Astrocyte (in vitro differentiated cells and primary cell): ENCODE measurements around the gene LRRC31. TPM values are rescaled to one million over a fixed set of nuclear protein-coding genes. Genes with fewer than 3 reads are reported as not detected.

Source experiments
- DNase-seq: peaks from one replicate; pipeline ENCODE4 v3.0.0-alpha.2; 2010; ENCODE audit warnings: low read depth
- FAIRE-seq: peaks from 2 replicates; lab custom pipeline; 2011; peaks lifted over from hg19 to GRCh38; lab: Jason Lieb, UNC
- H2AFZ ChIP-seq: 2 replicates; pipeline ENCODE4 v1.6.0; 2012; ENCODE audit warnings: low read depth, low read length, inconsistent platforms
- H3K27ac ChIP-seq: 2 replicates; pipeline ENCODE4 v1.5.1; 2011; ENCODE audit warnings: low read depth, low read length, inconsistent platforms
- H3K27me3 ChIP-seq: 2 replicates; pipeline ENCODE4 v1.6.0; 2011; ENCODE audit warnings: low read length, inconsistent platforms; ENCODE audit not compliant: insufficient read depth
- H3K36me3 ChIP-seq: 2 replicates; pipeline ENCODE4 v1.5.1; 2011; ENCODE audit warnings: low read length, inconsistent platforms; ENCODE audit not compliant: insufficient read depth
- H3K4me1 ChIP-seq: 2 replicates; pipeline ENCODE4 v1.5.1; 2011; ENCODE audit warnings: low read length, inconsistent platforms; ENCODE audit not compliant: insufficient read depth
- H3K4me2 ChIP-seq: 2 replicates; pipeline ENCODE4 v1.6.0; 2012; ENCODE audit warnings: low read length, inconsistent platforms
- H3K4me3 ChIP-seq: 2 replicates; pipeline ENCODE4 v1.5.1; 2011; ENCODE audit warnings: low read depth, mild to moderate bottlenecking, low read length, inconsistent platforms; ENCODE audit not compliant: insufficient read depth
- H3K79me2 ChIP-seq: 2 replicates; pipeline ENCODE4 v1.6.0; 2012; ENCODE audit warnings: mild to moderate bottlenecking, low read length, inconsistent platforms; ENCODE audit not compliant: insufficient read depth
- H3K9ac ChIP-seq: 2 replicates; pipeline ENCODE4 v1.6.0; 2012; ENCODE audit warnings: mild to moderate bottlenecking, low read length, inconsistent platforms
- H3K9me3 ChIP-seq: 2 replicates; pipeline ENCODE4 v1.5.1; 2012; ENCODE audit warnings: low read depth, mild to moderate bottlenecking, low read length, inconsistent platforms; ENCODE audit not compliant: insufficient read depth
- H4K20me1 ChIP-seq: 2 replicates; pipeline ENCODE4 v1.6.0; 2012; ENCODE audit warnings: low read length, inconsistent platforms; ENCODE audit not compliant: insufficient read depth
- H3K27ac Mint-ChIP-seq: one replicate; pipeline ENCODE4 v1.8.0; 2021; ENCODE audit warnings: mild to moderate bottlenecking, mixed read lengths; ENCODE audit not compliant: unreplicated experiment
- H3K27me3 Mint-ChIP-seq: one replicate; pipeline ENCODE4 v1.8.0; 2021; ENCODE audit warnings: low read depth, mixed read lengths; ENCODE audit not compliant: unreplicated experiment
- H3K36me3 Mint-ChIP-seq: one replicate; pipeline ENCODE4 v1.8.0; 2021; ENCODE audit warnings: low read depth, mixed read lengths; ENCODE audit not compliant: unreplicated experiment
- H3K4me1 Mint-ChIP-seq: one replicate; pipeline ENCODE4 v1.8.0; 2021; ENCODE audit warnings: low read depth, mixed read lengths; ENCODE audit not compliant: unreplicated experiment
- H3K4me3 Mint-ChIP-seq: one replicate; pipeline ENCODE4 v1.8.0; 2021; ENCODE audit warnings: mild to moderate bottlenecking, moderate library complexity, mixed read lengths; ENCODE audit not compliant: unreplicated experiment
- H3K9me3 Mint-ChIP-seq: one replicate; pipeline ENCODE4 v1.8.0; 2021; ENCODE audit warnings: mild to moderate bottlenecking, mixed read lengths; ENCODE audit not compliant: unreplicated experiment
- EZH2 ChIP-seq: IDR thresholded peaks from 2 replicates; pipeline ENCODE4 v1.6.1; 2012; ENCODE audit warnings: mild to moderate bottlenecking, low read length, inconsistent platforms; ENCODE audit not compliant: insufficient read depth
- total RNA-seq: library from RNA; stranded (reverse); gene quantifications from 2 replicates; pipeline ENCODE4 v1.2.1, GENCODE V29; 2021
- TF ChIP-seq, protein P1 (sequence below): IDR thresholded peaks from 2 replicates; pipeline ENCODE4 v1.5.1; 2011; ENCODE audit warnings: low read depth, mild to moderate bottlenecking, inconsistent platforms, low read length, moderate library complexity; ENCODE audit not compliant: insufficient read depth

The LRRC31 gene
- total RNA-seq, 1 donor from 2014 or later, result 0.16 TPM

DNA sequence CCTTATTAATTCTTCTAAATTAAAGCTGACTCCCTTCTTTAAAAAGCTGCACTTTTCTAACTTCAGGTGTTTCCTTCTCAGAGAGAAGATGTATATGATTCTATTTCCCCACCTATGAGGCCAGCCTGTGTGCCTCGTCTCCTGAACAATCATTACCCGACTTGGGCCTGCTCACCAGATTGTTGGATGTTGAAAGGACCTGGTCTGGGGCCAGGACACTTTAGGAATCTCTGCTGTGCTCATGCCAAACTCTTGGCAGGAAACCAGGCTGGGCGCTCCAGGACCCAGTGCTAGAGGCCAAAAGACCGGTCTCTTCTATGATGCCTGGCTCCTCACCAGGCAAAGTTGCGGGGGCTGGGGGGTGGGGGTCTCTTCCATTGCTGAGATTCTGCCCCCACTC is 16.9 kb upstream of the LRRC31 start:
- Mint-ChIP-seq H3K9me3 (no peaks in the 10 kb centered on the region), H3K4me1 (no peaks in the 10 kb centered on the region), H3K27ac (no peak overlapping the region), H3K36me3 (no peaks in the 10 kb centered on the region), H3K4me3 (no peak overlapping the region), H3K27me3 (peaks cover 2% of the 10 kb centered on the region)
- no peak overlapping the region for H3K4me3 ChIP-seq
- H2AFZ ChIP-seq, result no peak overlapping the region
- no peaks in the 10 kb centered on the region for H3K36me3 ChIP-seq
- H3K4me1 ChIP-seq, result no peaks in the 10 kb centered on the region
- no peaks in the 10 kb centered on the region for H3K27me3 ChIP-seq
- H3K9ac ChIP-seq, result no peak overlapping the region
- H3K27ac ChIP-seq, result no peak overlapping the region
- H4K20me1 ChIP-seq, result no peaks in the 10 kb centered on the region
- no peaks in the 10 kb centered on the region for H3K79me2 ChIP-seq
- TF ChIP-seq, protein P1, sequence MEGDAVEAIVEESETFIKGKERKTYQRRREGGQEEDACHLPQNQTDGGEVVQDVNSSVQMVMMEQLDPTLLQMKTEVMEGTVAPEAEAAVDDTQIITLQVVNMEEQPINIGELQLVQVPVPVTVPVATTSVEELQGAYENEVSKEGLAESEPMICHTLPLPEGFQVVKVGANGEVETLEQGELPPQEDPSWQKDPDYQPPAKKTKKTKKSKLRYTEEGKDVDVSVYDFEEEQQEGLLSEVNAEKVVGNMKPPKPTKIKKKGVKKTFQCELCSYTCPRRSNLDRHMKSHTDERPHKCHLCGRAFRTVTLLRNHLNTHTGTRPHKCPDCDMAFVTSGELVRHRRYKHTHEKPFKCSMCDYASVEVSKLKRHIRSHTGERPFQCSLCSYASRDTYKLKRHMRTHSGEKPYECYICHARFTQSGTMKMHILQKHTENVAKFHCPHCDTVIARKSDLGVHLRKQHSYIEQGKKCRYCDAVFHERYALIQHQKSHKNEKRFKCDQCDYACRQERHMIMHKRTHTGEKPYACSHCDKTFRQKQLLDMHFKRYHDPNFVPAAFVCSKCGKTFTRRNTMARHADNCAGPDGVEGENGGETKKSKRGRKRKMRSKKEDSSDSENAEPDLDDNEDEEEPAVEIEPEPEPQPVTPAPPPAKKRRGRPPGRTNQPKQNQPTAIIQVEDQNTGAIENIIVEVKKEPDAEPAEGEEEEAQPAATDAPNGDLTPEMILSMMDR, result no peak
- TF ChIP-seq EZH2, result no peak
- DNase-seq, result peak; percentile 46
- no peak for FAIRE-seq
- H3K4me2 ChIP-seq, result no peak overlapping the region
- H3K9me3 ChIP-seq, result no peaks in the 10 kb centered on the region

DNA sequence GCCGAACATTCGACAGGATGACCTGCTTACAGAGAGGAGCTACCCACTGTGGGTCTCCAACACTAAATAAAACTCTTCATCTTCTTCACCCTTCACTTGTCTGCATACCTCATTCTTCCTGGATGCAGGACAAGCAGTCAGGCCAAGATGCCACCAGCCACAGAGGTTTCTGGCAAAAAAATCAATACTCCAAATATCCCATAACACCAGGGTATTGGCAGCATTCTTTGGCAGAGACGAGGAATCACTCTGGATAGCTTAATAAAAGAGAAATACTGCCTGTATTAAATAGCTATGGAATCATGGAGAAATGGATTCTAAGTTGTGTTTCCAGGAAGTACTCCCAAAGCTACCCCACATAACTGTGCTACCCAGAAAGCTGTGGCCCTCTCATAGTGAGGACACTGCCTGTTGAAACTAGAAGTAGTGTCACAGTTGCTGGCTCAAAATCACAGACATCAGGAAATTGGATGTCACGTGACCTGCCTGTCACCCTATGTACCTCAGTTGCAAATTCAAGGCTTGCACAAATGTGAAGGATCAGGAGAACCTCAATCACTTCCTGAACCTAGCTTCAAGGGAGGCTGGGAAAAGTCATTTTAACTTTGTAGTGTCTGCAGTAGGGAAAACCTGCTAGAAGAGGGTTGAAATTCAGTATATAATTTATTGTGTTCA is 11.0 kb upstream of the LRRC31 start:
- Histone ChIP-seq H4K20me1 (no peaks in the 10 kb centered on the region), H3K27ac (no peak overlapping the region), H3K4me3 (no peak overlapping the region), H3K27me3 (no peaks in the 10 kb centered on the region), H3K4me2 (no peak overlapping the region), H3K36me3 (no peaks in the 10 kb centered on the region), H3K79me2 (no peaks in the 10 kb centered on the region), H3K9me3 (no peaks in the 10 kb centered on the region), H2AFZ (no peak overlapping the region), H3K4me1 (no peaks in the 10 kb centered on the region), H3K9ac (no peak overlapping the region)
- DNase-seq (no peak), FAIRE-seq (no peak)
- H3K4me3 Mint-ChIP-seq, result no peak overlapping the region
- H3K36me3 Mint-ChIP-seq, result no peaks in the 10 kb centered on the region
- peaks cover 2% of the 10 kb centered on the region for H3K9me3 Mint-ChIP-seq
- peak overlapping the region; percentile 47 for H3K27ac Mint-ChIP-seq
- TF ChIP-seq, protein P1, result no peak
- TF ChIP-seq EZH2, result no peak
- H3K27me3 Mint-ChIP-seq, result peaks cover 4% of the 10 kb centered on the region
- H3K4me1 Mint-ChIP-seq, result no peaks in the 10 kb centered on the region

DNA sequence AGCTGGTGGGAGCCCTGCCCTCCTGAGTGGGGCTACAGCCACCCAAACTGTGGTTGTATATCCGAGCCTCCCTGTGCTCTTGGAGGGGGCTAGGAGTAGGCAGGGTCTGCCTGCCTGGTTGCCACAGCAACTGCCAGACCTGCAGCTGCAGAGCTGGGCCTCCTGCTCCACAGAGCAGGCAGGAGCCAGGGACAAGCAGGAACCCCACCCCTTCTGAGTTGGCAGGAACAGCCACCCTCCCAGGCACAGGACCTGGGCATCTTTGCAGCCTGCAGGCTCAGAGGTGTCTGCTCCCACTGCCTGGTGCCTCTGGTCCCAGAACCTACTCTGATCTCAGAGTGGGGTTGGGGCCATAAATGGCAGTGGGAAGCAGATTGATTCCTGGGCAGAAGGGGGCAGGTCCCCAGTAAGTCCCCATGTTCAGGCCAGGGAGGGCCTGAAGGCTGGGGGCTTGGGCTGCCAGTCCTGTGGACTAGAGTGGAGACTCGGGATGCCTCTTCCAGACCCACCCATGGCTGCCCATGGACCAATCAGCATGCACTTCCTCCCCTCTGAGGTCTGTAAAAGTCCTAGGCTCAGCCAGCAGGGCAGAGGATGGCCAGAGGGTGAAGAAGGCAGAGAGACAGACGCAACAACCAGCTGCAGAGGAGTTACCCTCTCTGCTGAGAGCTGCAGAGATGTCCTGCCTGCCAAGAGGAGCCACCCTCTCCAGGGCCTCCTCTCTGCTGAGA is 10.3 kb upstream of the LRRC31 start:
- TF ChIP-seq, protein P1, result no peak
- no peak for TF ChIP-seq EZH2
- no peak for FAIRE-seq
- no peaks in the 10 kb centered on the region for H3K4me1 Mint-ChIP-seq

More for the DNA sequence above, 10.3 kb upstream of the LRRC31 start:
- Histone ChIP-seq H4K20me1 (no peaks in the 10 kb centered on the region), H3K9me3 (no peaks in the 10 kb centered on the region), H3K4me3 (no peak overlapping the region), H3K36me3 (no peaks in the 10 kb centered on the region), H3K4me2 (no peak overlapping the region), H2AFZ (no peak overlapping the region), H3K27ac (no peak overlapping the region), H3K79me2 (no peaks in the 10 kb centered on the region), H3K4me1 (no peaks in the 10 kb centered on the region), H3K9ac (no peak overlapping the region), H3K27me3 (no peaks in the 10 kb centered on the region)
- H3K27ac Mint-ChIP-seq, result no peak overlapping the region
- H3K36me3 Mint-ChIP-seq, result no peaks in the 10 kb centered on the region
- peaks cover 4% of the 10 kb centered on the region for H3K27me3 Mint-ChIP-seq
- H3K4me3 Mint-ChIP-seq, result no peak overlapping the region
- peaks cover 2% of the 10 kb centered on the region for H3K9me3 Mint-ChIP-seq
- DNase-seq, result no peak
